ENCODE measurements around the gene SUPT5H. TPM values are rescaled to one million over a fixed set of nuclear protein-coding genes. Genes with fewer than 3 reads are reported as not detected.

The SUPT5H gene
- total and polyA plus RNA-seq, 2 of the 13 experiments (the other 11 are each of a cell fraction or from before 2014, with no cell fraction given) = 48.2 to 51.7 TPM

DNA sequence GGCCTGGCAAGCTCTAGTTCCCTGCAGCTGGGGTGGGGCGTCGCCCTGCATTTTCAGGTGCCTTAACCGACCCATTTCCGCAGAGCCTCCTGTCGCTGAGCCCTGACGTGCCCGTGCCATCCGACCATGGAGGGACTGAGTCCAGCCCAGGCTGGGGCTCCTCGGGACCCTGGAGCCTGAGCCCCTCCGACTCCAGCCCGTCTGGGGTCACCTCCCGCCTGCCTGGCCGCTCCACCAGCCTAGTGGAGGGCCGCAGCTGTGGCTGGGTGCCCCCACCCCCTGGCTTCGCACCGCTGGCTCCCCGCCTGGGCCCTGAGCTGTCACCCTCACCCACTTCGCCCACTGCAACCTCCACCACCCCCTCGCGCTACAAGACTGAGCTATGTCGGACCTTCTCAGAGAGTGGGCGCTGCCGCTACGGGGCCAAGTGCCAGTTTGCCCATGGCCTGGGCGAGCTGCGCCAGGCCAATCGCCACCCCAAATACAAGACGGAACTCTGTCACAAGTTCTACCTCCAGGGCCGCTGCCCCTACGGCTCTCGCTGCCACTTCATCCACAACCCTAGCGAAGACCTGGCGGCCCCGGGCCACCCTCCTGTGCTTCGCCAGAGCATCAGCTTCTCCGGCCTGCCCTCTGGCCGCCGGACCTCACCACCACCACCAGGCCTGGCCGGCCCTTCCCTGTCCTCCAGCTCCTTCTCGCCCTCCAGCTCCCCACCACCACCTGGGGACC, 37.6 kb upstream of the SUPT5H start (continued):
- TF ChIP-seq ZNF639 (CRISPR knock-in tag; conservative IDR thresholded peaks at IDR 0.05) (no peak), POGZ (CRISPR knock-in tag; IDR thresholded peaks at IDR 0.05) (no peak), GABPB1 (CRISPR knock-in tag; IDR thresholded peaks at IDR 0.05) (peak; percentile 22; the same call in 1 of the 2 replicates), GTF2F1 (IDR thresholded peaks at IDR 0.05; ENCODE audit: low read length) (no peak), HNRNPL (IDR thresholded peaks at IDR 0.05; ENCODE audit: low read depth, low read length) (peak; percentile 95), HNRNPK (IDR thresholded peaks at IDR 0.05; ENCODE audit: low read depth, low read length, poor library complexity, severe bottlenecking) (peak; percentile 39), ZNF383 (CRISPR knock-in tag; IDR thresholded peaks at IDR 0.05; ENCODE audit: borderline replicate concordance) (no peak), NFKBIZ (CRISPR knock-in tag; IDR thresholded peaks at IDR 0.05) (no peak), U2AF2 (IDR thresholded peaks at IDR 0.05; ENCODE audit: low read depth, low read length) (no peak), ZNF652 (CRISPR knock-in tag; IDR thresholded peaks at IDR 0.05; ENCODE audit: borderline replicate concordance, low read depth) (no peak), ZFP36L2 (CRISPR knock-in tag; IDR thresholded peaks at IDR 0.05) (no peak), ZNF570 (CRISPR knock-in tag; IDR thresholded peaks at IDR 0.05; ENCODE audit: borderline replicate concordance) (no peak), POLR2G (IDR thresholded peaks at IDR 0.05; ENCODE audit: low read depth, low read length) (0 out of 2 replicates have a peak, but pooled peaks have one; percentile 6), SNAPC2 (CRISPR knock-in tag; IDR thresholded peaks at IDR 0.05) (no peak), SNAPC4 (CRISPR knock-in tag; IDR thresholded peaks at IDR 0.05) (no peak)
- TF ChIP-seq, protein P1, sequence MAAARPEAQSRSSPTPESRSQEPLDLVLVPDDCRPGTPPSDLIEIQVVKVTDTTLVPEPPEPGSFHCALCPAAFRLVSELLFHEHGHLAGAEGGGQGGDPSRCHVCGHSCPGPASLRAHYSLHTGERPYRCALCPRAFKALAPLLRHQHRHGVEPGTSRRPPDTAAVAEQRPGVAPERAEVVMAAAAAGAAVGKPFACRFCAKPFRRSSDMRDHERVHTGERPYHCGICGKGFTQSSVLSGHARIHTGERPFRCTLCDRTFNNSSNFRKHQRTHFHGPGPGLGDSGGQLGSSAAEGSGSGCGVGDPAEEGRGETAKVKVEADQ (CRISPR knock-in tag; IDR thresholded peaks at IDR 0.05; ENCODE audit: borderline replicate concordance) = peak; percentile 23; the same call in 1 of the 2 replicates
- TF ChIP-seq, protein P2, sequence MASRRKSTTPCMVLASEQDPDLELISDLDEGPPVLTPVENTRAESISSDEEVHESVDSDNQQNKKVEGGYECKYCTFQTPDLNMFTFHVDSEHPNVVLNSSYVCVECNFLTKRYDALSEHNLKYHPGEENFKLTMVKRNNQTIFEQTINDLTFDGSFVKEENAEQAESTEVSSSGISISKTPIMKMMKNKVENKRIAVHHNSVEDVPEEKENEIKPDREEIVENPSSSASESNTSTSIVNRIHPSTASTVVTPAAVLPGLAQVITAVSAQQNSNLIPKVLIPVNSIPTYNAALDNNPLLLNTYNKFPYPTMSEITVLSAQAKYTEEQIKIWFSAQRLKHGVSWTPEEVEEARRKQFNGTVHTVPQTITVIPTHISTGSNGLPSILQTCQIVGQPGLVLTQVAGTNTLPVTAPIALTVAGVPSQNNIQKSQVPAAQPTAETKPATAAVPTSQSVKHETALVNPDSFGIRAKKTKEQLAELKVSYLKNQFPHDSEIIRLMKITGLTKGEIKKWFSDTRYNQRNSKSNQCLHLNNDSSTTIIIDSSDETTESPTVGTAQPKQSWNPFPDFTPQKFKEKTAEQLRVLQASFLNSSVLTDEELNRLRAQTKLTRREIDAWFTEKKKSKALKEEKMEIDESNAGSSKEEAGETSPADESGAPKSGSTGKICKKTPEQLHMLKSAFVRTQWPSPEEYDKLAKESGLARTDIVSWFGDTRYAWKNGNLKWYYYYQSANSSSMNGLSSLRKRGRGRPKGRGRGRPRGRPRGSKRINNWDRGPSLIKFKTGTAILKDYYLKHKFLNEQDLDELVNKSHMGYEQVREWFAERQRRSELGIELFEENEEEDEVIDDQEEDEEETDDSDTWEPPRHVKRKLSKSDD (CRISPR knock-in tag; IDR thresholded peaks at IDR 0.05; ENCODE audit: low read depth) = no peak
